IMR-90 (cell line): ENCODE measurements around the gene CLDN2. TPM values are rescaled to one million over a fixed set of nuclear protein-coding genes. Genes with fewer than 3 reads are reported as not detected.

ENCODE experiments used
- ATAC-seq: fragments of 200-7000 bp; cut with Tn5 transposase; 2 replicates; pipeline ENCODE4 v1.9.1; 2020; ENCODE audit warnings: low read depth, mild to moderate bottlenecking, moderate library complexity
- BruUV-seq: library from RNA; stranded (reverse); fragments of 400-500 nt; replicated peaks from 2 replicates; lab custom pipeline; 2021; lab: Mats Ljungman, UMichigan
- CTCF ChIA-PET: fragments of 300-600 bp; formaldehyde crosslinking; extraction: SDS; loops from one replicate; lab custom pipeline; 2021; ENCODE audit warnings: antibody characterized with exemption; lab: Yijun Ruan, JAX
- POLR2A ChIA-PET: fragments of 300-600 bp; sonication (Branson Sonifier 250); formaldehyde crosslinking; loops from one replicate; lab custom pipeline; 2022; ENCODE audit warnings: antibody characterized with exemption; ENCODE audit not compliant: unreplicated experiment; lab: Charles Lee
- DNase-seq: peaks from one replicate; pipeline ENCODE4 v3.0.0; 2013
- H2AFZ ChIP-seq: replicated peaks from 2 replicates; pipeline ENCODE3; 2013; ENCODE audit warnings: low read length, mild to moderate bottlenecking; ENCODE audit not compliant: poor library complexity
- H2AK5ac ChIP-seq: 2 replicates; pipeline ENCODE4 v1.6.1; 2013; ENCODE audit warnings: low read depth, low read length, inconsistent platforms
- H2AK9ac ChIP-seq: replicated peaks from 2 replicates; pipeline ENCODE3; 2013; ENCODE audit warnings: mild to moderate bottlenecking, low read depth, low read length, moderate library complexity; ENCODE audit not compliant: poor library complexity
- H2BK120ac ChIP-seq: 2 replicates; pipeline ENCODE4 v1.6.1; 2013; ENCODE audit warnings: low read depth, low read length, inconsistent platforms
- H2BK15ac ChIP-seq: 3 replicates; pipeline ENCODE4 v1.6.1; 2013; ENCODE audit warnings: low read depth, low read length, inconsistent platforms
- H2BK20ac ChIP-seq: 2 replicates; pipeline ENCODE4 v1.6.1; 2013; ENCODE audit warnings: low read depth, mild to moderate bottlenecking, inconsistent platforms, low read length, moderate library complexity
- H2BK5ac ChIP-seq: 2 replicates; pipeline ENCODE4 v1.6.1; 2013; ENCODE audit warnings: mild to moderate bottlenecking, low read depth, low read length, inconsistent platforms; ENCODE audit not compliant: poor library complexity, severe bottlenecking
- H3K14ac ChIP-seq: replicated peaks from 2 replicates; pipeline ENCODE4 v1.6.1; 2013; ENCODE audit warnings: low read depth, low read length, inconsistent platforms
- H3K18ac ChIP-seq: 2 replicates; pipeline ENCODE4 v1.6.1; 2013; ENCODE audit warnings: low read depth, low read length, control low read depth
- H3K23ac ChIP-seq: 2 replicates; pipeline ENCODE4 v1.6.1; 2013; ENCODE audit warnings: low read depth, low read length, inconsistent platforms
- H3K27ac ChIP-seq: 2 replicates; pipeline ENCODE4 v1.5.1; 2013; ENCODE audit warnings: mild to moderate bottlenecking, control low read depth, low read length; ENCODE audit not compliant: insufficient read depth
- H3K27me3 ChIP-seq: 2 replicates; pipeline ENCODE4 v1.6.1; 2013; ENCODE audit warnings: low read length; ENCODE audit not compliant: control insufficient read depth, insufficient read depth
- H3K36me3 ChIP-seq: 2 replicates; pipeline ENCODE4 v1.6.1; 2013; ENCODE audit warnings: low read length, mixed read lengths; ENCODE audit not compliant: control insufficient read depth, insufficient read depth
- H3K4ac ChIP-seq: 2 replicates; pipeline ENCODE4 v1.6.1; 2013; ENCODE audit warnings: low read depth, low read length, inconsistent platforms
- H3K4me1 ChIP-seq: 2 replicates; pipeline ENCODE4 v1.6.1; 2013; ENCODE audit warnings: low read length, mixed read lengths; ENCODE audit not compliant: control insufficient read depth, insufficient read depth
- H3K4me2 ChIP-seq: 2 replicates; pipeline ENCODE4 v1.6.1; 2013; ENCODE audit warnings: low read depth, mild to moderate bottlenecking, control low read depth, low read length, moderate library complexity
- H3K4me3 ChIP-seq: 2 replicates; pipeline ENCODE4 v1.5.1; 2013; ENCODE audit warnings: low read depth, mild to moderate bottlenecking, control low read depth, low read length, moderate library complexity; ENCODE audit not compliant: insufficient read depth
- H3K56ac ChIP-seq: 2 replicates; pipeline ENCODE4 v1.6.1; 2013; ENCODE audit warnings: low read length, inconsistent platforms; ENCODE audit not compliant: insufficient read depth; ENCODE audit errors: extremely low read depth
- H3K79me1 ChIP-seq, 2 experiments: 2 replicates each; pipeline ENCODE4 v1.6.1; 2013; ENCODE audit warnings: low read length in 2 of 2, inconsistent platforms in 1 of 2, low read depth in 1 of 2
- H3K9ac ChIP-seq: 2 replicates; pipeline ENCODE4 v1.6.1; 2013; ENCODE audit warnings: low read depth, low read length, control low read depth
- H3K9me1 ChIP-seq: 2 replicates; pipeline ENCODE4 v1.6.1; 2013; ENCODE audit warnings: low read length, inconsistent platforms; ENCODE audit not compliant: insufficient read depth
- H3K9me3 ChIP-seq: 2 replicates; pipeline ENCODE4 v1.6.1; 2013; ENCODE audit warnings: low read length; ENCODE audit not compliant: control insufficient read depth, insufficient read depth
- H4K20me1 ChIP-seq: 2 replicates; pipeline ENCODE4 v1.6.1; 2013; ENCODE audit warnings: low read length, inconsistent platforms; ENCODE audit not compliant: insufficient read depth
- H4K5ac ChIP-seq: 2 replicates; pipeline ENCODE4 v1.6.1; 2013; ENCODE audit warnings: mild to moderate bottlenecking, low read depth, low read length, control low read depth
- H4K8ac ChIP-seq, 2 experiments: 2 replicates each; pipeline ENCODE4 v1.6.1; 2013; ENCODE audit warnings: low read depth in 2 of 2, low read length in 2 of 2, control low read depth in 1 of 2, inconsistent platforms in 1 of 2
- H4K91ac ChIP-seq: 2 replicates; pipeline ENCODE4 v1.6.1; 2013; ENCODE audit warnings: low read depth, low read length, inconsistent platforms; ENCODE audit not compliant: insufficient read depth
- BHLHE40 ChIP-seq: fragments of 150-350 bp; IDR thresholded peaks from 2 replicates; pipeline ENCODE4 v1.6.1; 2016; ENCODE audit warnings: mild to moderate bottlenecking, low read depth, low read length
- CEBPB ChIP-seq: IDR thresholded peaks from 2 replicates; pipeline ENCODE4 v1.6.1; 2012; ENCODE audit warnings: low read depth, low read length, improper control_type of control experiment
- MAFK ChIP-seq: IDR thresholded peaks from 2 replicates; pipeline ENCODE4 v1.6.1; 2012; ENCODE audit warnings: low read depth, low read length, improper control_type of control experiment
- MAZ ChIP-seq: IDR thresholded peaks from 2 replicates; pipeline ENCODE4 v1.6.1; 2012; ENCODE audit warnings: low read depth, mild to moderate bottlenecking, low read length, improper control_type of control experiment, moderate library complexity, borderline replicate concordance
- MXI1 ChIP-seq: IDR thresholded peaks from 2 replicates; pipeline ENCODE4 v1.6.1; 2012; ENCODE audit warnings: low read depth, mild to moderate bottlenecking, low read length, moderate library complexity, borderline replicate concordance
- POLR2A ChIP-seq: IDR thresholded peaks from 2 replicates; pipeline ENCODE4 v1.6.1; 2012; ENCODE audit warnings: mild to moderate bottlenecking, low read depth, low read length
- RCOR1 ChIP-seq: IDR thresholded peaks from 2 replicates; pipeline ENCODE4 v1.6.1; 2012; ENCODE audit warnings: mild to moderate bottlenecking, low read length, improper control_type of control experiment; ENCODE audit not compliant: insufficient replicate concordance
- RFX5 ChIP-seq: IDR thresholded peaks from 2 replicates; pipeline ENCODE4 v1.8.0; 2012; ENCODE audit warnings: low read depth, mild to moderate bottlenecking, low read length, moderate library complexity
- SMC3 ChIP-seq: fragments of 150-350 bp; IDR thresholded peaks from 2 replicates; pipeline ENCODE4 v1.6.1; 2016; ENCODE audit warnings: low read depth, mild to moderate bottlenecking, antibody characterized with exemption, low read length, moderate library complexity
- WGBS, 2 experiments: methylation state at CpG; one replicate each; pipeline versions ENCODE4 v1.1.5 to v1.1.7; 2013; ENCODE audit warnings: missing lambda C conversion rate in 2 of 2; ENCODE audit not compliant: insufficient read length in 1 of 2; ENCODE audit errors: extremely low coverage in 2 of 2; 5-methylcytosine and 5-hydroxymethylcytosine counted together
- dilution Hi-C: fragments of 300-500 bp; cut with HindIII; formaldehyde crosslinking; loops from one replicate; pipeline ENCODE4 v1.14.3; 2018; ENCODE audit warnings: low sequenced_read_pairs; ENCODE audit not compliant: unreplicated experiment
- in situ Hi-C: fragments of 300-500 bp; cut with MboI; formaldehyde crosslinking; loops from 3 replicates; pipeline ENCODE4 v1.14.3; 2019; ENCODE audit warnings: low sequenced_read_pairs, inconsistent platforms, mixed read lengths
- intact Hi-C: fragments of 100-400 bp; cut with micrococcal nuclease; formaldehyde crosslinking; loops from 2 replicates; pipeline ENCODE4 v1.10.0; 2022
- polyA plus RNA-seq, 3 experiments: library from polyadenylated mRNA; depleted of rRNA; stranded (reverse); fragments of >200 nt; gene quantifications; 2 replicates each; pipeline ENCODE4 v1.2.3, GENCODE V29; 2012; ENCODE audit warnings: low replicate concordance in 1 of 3
- total RNA-seq: library from RNA; depleted of rRNA; stranded (reverse); fragments of >200 nt; gene quantifications from 2 replicates; pipeline ENCODE4 v1.2.3, GENCODE V29; 2012
- TF ChIP-seq, protein P1 (sequence below): fragments of 150-350 bp; IDR thresholded peaks from 2 replicates; pipeline ENCODE4 v1.6.1; 2017; ENCODE audit warnings: mild to moderate bottlenecking, antibody characterized with exemption, low read length, low read depth

Gene CLDN2
- total and polyA plus RNA-seq, 2 of the 4 experiments (the other 2 are of a cell fraction): 0.03 TPM; not detected in 1

DNA sequence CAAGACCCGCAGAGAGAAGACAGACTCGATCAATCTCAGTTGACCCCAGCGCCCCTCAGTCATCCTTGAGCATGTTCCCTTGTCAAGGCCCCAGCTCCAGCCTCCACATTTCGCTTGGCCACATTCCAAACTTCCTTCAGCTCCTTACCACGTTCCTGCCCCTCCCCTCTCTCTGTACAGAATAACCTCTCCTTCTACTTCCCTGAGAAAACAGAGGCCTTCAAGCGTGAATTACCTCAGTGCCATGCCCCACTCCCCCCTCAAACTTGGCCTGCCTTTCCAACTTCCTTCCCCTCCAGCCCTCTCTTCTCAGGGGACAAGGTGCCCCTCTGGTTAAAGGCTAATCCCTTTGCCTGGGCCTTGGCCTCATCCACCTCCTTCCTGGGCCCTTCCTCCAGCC, 13.8 kb upstream of the CLDN2 start:
- Histone ChIP-seq H3K27me3 (peaks cover 21% of the 10 kb centered on the region), H4K5ac (no peak overlapping the region), H3K27ac (no peak overlapping the region), H2BK20ac (no peak overlapping the region), H3K23ac (no peak overlapping the region), H3K14ac (no peak overlapping the region), H3K79me1 (no peaks in the 10 kb centered on the region), H3K4me3 (no peak overlapping the region), H3K36me3 (no peaks in the 10 kb centered on the region), H3K9ac (no peak overlapping the region), H2BK5ac (no peak overlapping the region), H2AK5ac (no peak overlapping the region), H4K20me1 (no peaks in the 10 kb centered on the region), H2AK9ac (peak overlapping the region; percentile 23), H3K4ac (no peak overlapping the region), H3K4me2 (no peak overlapping the region), H3K56ac (no peak overlapping the region), H2BK15ac (no peak overlapping the region), H3K4me1 (no peaks in the 10 kb centered on the region), H2AFZ (no peak overlapping the region), H4K8ac (no peak overlapping the region), H3K9me3 (no peaks in the 10 kb centered on the region), H4K91ac (no peak overlapping the region), H3K9me1 (no peaks in the 10 kb centered on the region), H2BK120ac (no peak overlapping the region), H3K18ac (no peak overlapping the region)
- no peak for DNase-seq
- dilution Hi-C loops: no loop called here
- BruUV-seq: no TSS peak
- no peak for TF ChIP-seq RCOR1
- TF ChIP-seq MXI1: no peak
- no peak for TF ChIP-seq MAFK
- TF ChIP-seq SMC3: no peak
- TF ChIP-seq CEBPB: no peak
- TF ChIP-seq BHLHE40: no peak
- TF ChIP-seq MAZ: no peak
- no peak for TF ChIP-seq RFX5
- TF ChIP-seq POLR2A: no peak
- TF ChIP-seq, protein P1, sequence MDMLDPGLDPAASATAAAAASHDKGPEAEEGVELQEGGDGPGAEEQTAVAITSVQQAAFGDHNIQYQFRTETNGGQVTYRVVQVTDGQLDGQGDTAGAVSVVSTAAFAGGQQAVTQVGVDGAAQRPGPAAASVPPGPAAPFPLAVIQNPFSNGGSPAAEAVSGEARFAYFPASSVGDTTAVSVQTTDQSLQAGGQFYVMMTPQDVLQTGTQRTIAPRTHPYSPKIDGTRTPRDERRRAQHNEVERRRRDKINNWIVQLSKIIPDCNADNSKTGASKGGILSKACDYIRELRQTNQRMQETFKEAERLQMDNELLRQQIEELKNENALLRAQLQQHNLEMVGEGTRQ: no peak
- intact Hi-C loops: no loop called here
- CTCF ChIA-PET: no interaction called here
- in situ Hi-C loops: no loop called here
- WGBS, 2 experiments: 27% methylated on average over 4 of the region's 6 CpGs; no CpG with 5 or more reads in 1 of the 2 experiments
- POLR2A ChIA-PET: no interaction called here
- no peak for ATAC-seq
